Peyer's patch (tissue), 4 donors: Measurements from ENCODE around the gene CHTOP.

Experiments used
- POLR2A ChIP-seq, 2 donors: fragments of 450-650 bp; IDR thresholded peaks; one replicate each; pipeline ENCODE4 v1.5.1; 2017; ENCODE audit warnings: antibody characterized with exemption in 2 of 2, mild to moderate bottlenecking in 2 of 2, moderate library complexity in 2 of 2
- TF ChIP-seq, protein P1 (sequence below), 6 experiments: fragments of 450-650 bp in 4 of 6; fragments of 200-600 bp in 2 of 6; sonication (generic) in 1 of 6; IDR thresholded peaks; one replicate each; pipeline ENCODE4 v1.5.1; 2017 to 2019; ENCODE audit warnings: antibody characterized with exemption in 6 of 6, mild to moderate bottlenecking in 3 of 6, moderate library complexity in 1 of 6

DNA sequence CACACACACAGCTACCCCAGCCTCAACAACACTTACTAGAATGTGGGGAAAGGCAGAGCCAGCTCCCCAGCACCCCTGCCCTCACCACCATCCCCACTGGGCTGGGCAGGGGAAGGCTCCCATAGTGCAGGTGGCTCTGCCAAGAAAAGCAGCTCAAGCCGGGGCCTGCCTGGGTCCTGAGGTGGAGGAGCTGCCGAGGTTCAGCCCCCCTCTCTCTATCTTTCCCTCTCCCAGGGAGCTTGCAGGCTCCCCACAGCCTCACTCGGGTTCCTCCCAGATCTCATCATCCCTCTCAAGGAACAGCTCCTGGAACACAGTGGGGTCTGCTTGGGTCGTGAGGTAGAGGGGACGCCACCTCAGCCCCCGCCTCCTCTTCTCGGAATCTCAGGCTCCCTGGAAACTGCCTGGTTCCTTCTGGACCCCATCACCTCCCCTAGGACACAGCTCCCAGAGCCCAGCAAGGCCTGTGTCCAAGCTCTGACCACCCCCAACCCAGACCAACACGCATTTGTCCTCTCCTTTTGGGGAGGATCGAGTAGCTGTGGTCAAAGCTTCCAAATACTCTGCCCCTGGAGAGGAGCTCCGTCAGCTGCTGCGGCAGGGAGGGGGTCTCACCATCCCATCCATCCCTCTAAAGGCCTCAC, 21.6 kb upstream of the CHTOP start:
- no peak for TF ChIP-seq POLR2A (IDR thresholded peaks at IDR 0.05)
- TF ChIP-seq, protein P1, sequence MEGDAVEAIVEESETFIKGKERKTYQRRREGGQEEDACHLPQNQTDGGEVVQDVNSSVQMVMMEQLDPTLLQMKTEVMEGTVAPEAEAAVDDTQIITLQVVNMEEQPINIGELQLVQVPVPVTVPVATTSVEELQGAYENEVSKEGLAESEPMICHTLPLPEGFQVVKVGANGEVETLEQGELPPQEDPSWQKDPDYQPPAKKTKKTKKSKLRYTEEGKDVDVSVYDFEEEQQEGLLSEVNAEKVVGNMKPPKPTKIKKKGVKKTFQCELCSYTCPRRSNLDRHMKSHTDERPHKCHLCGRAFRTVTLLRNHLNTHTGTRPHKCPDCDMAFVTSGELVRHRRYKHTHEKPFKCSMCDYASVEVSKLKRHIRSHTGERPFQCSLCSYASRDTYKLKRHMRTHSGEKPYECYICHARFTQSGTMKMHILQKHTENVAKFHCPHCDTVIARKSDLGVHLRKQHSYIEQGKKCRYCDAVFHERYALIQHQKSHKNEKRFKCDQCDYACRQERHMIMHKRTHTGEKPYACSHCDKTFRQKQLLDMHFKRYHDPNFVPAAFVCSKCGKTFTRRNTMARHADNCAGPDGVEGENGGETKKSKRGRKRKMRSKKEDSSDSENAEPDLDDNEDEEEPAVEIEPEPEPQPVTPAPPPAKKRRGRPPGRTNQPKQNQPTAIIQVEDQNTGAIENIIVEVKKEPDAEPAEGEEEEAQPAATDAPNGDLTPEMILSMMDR (IDR thresholded peaks at IDR 0.05) = no peak
